HG03439 (cell line): Measurements from ENCODE around the gene SPIC.

Experiments
- ATAC-seq: cut with Tn5 transposase; IDR thresholded peaks from one replicate; pipeline ENCODE4 v1.9.1; 2021; ENCODE audit warnings: mild to moderate bottlenecking, moderate library complexity; ENCODE audit not compliant: unreplicated experiment

The SPIC gene

DNA sequence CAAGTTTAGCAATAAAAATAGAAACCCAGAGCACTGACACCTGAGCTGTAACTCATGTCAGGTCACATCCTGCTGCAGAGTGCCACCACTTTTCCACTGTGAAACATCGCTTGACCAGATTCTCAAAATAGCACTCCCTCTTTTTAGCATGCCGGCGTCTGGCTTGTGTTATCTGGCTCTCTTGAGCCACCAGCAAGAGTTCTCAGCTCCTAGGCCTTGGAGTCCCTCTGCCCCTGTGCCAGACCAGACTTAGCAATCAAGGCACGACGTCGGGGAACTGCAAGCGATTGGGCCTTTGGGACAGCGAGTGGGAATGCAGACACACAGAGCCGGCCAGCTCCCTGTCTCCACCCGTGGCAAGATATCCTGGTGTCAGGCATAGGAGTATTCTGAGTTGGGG is 52.5 kb downstream of the SPIC start:
- no peak for ATAC-seq

DNA sequence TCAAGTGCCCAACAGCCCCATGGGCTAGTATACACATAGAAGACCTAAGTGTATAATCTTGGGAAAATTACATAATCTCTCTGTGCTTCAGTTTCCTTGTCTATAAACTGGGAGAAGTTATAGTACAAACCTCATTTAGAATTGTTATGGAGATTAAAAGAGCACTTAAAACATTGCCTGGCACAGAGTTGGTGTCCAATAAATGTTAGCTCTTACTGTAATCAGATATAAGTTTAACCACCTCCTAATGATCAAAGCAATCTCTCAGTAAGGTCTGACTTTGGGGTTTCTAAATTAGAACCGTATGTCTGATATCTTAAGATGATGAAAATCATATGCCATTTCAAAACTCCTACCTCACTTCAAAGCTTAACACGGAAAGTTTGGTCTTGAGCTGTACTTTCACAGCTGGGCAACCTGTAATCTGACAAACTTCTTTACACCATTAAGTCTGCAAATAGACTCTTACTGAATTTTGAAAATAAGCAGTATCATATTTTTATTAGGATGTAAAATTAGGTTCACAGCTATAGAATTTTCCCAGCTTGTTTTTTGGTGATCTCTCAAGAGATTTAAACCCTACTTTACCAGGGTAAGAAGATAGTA is 61.0 kb downstream of the SPIC start:
- ATAC-seq, result no peak
